Hepatic stellate cell (primary cell): Measurements from ENCODE around the gene LASP1.
A peak's percentile ranks its signal among the peaks of the same experiment; 100 is the strongest.
"Not testable (repeated sequence)": the region's sequence is repeated elsewhere in the genome, so short reads cannot be mapped to it uniquely, and the experiment has no call there.

Source experiments
- DNase-seq: peaks from one replicate; pipeline ENCODE4 v3.0.0; 2011; ENCODE audit warnings: low spot score

LASP1 gene

GRCh38 chr17:38933962-38934361, 64.1 kb downstream of the LASP1 start:
- not testable (repeated sequence) for DNase-seq

- DNase-seq = no peak
These were observed 70.1 kb downstream of the LASP1 start for GRCh38 chr17:38939987-38940386.

GRCh38 chr17:38940404-38940803, 70.5 kb downstream of the LASP1 start:
- DNase-seq = no peak

GRCh38 chr17:38942696-38943334, 73.0 kb downstream of the LASP1 start:
- no peak for DNase-seq

- no peak for DNase-seq
These were observed 73.7 kb downstream of the LASP1 start for GRCh38 chr17:38943607-38944006.

GRCh38 chr17:38947189-38947588, 77.3 kb downstream of the LASP1 start:
- DNase-seq = no peak

- DNase-seq = not testable (repeated sequence)
These were observed 83.9 kb downstream of the LASP1 start for GRCh38 chr17:38953800-38954199.

- DNase-seq = peak; percentile 14
These were observed 88.5 kb downstream of the LASP1 start for GRCh38 chr17:38958326-38958725.

GRCh38 chr17:38958756-38959155, 88.9 kb downstream of the LASP1 start:
- no peak for DNase-seq

GRCh38 chr17:38959508-38959907, 89.7 kb downstream of the LASP1 start:
- no peak for DNase-seq

- DNase-seq = no peak
These were observed 90.5 kb downstream of the LASP1 start for GRCh38 chr17:38960402-38960801.

GRCh38 chr17:38961413-38961812, 91.6 kb downstream of the LASP1 start:
- DNase-seq = no peak

GRCh38 chr17:38967290-38967738, 97.5 kb downstream of the LASP1 start, which contains the start of gene FBXO47:
Gene FBXO47, minus strand, starts transcription at chr17:38967403. Its CDS starts 4,378 bp downstream, at chr17:38963025.
- peak; percentile 35 for DNase-seq

GRCh38 chr17:38969281-38969680, 99.4 kb downstream of the LASP1 start:
- no peak for DNase-seq

GRCh38 chr17:38970128-38970527, 100.3 kb downstream of the LASP1 start:
- DNase-seq = no peak

- no peak for DNase-seq
These were observed 100.9 kb downstream of the LASP1 start for GRCh38 chr17:38970804-38971203.
